ENCODE data around the gene HTR2C. TPM values are rescaled to one million over a fixed set of nuclear protein-coding genes. Genes with fewer than 3 reads are reported as not detected.

The HTR2C gene
- total RNA-seq, 1 experiment from 2014 or later, result 1.5 TPM

- H3K79me1 ChIP-seq (ENCODE audit: insufficient read depth, low read depth, low read length, poor library complexity, severe bottlenecking), result no peaks in the 10 kb centered on the region
- H3K9me3 ChIP-seq (ENCODE audit: control insufficient read depth, low read depth, low read length), result no peaks in the 10 kb centered on the region
- H3K56ac ChIP-seq (ENCODE audit: insufficient read length, low read depth, low read length), result no peak overlapping the region
- H3K18ac ChIP-seq (ENCODE audit: insufficient read length, low read depth, low read length), result no peak overlapping the region
- DNase-seq, result no peak
- Mint-ChIP-seq H3K27me3 (ENCODE audit: low read depth) (no peaks in the 10 kb centered on the region), H3K36me3 (ENCODE audit: insufficient read depth in 1 of 3, low read depth in 3 of 3) (peaks cover 0 to 1% (median under 1%) of the 10 kb centered on the region in 3 experiments; a peak in 2 of 7 replicates), H3K27ac (no peak overlapping the region), H3K4me1 (peaks cover 4 to 5% of the 10 kb centered on the region in 2 experiments; a peak in 3 of 4 replicates), H3K4me3 (no peak overlapping the region), H3K9me3 (peaks cover 0 to 3% of the 10 kb centered on the region in 2 experiments; a peak in 3 of 5 replicates)
- no peaks in the 10 kb centered on the region for H3K23me2 ChIP-seq (ENCODE audit: insufficient read length, low read depth, low read length, poor library complexity, severe bottlenecking)
- H4K91ac ChIP-seq (ENCODE audit: insufficient read length, low read depth, low read length), result no peak overlapping the region
- H4K20me1 ChIP-seq (ENCODE audit: control insufficient read depth, insufficient read depth, insufficient read length), result no peaks in the 10 kb centered on the region
- H2BK15ac ChIP-seq (ENCODE audit: low read depth, low read length), result no peak overlapping the region
- no peak overlapping the region for H3K27ac ChIP-seq (ENCODE audit: insufficient read length, low read depth, low read length)
- no peak overlapping the region for H2BK5ac ChIP-seq (ENCODE audit: insufficient read length, low read length)
- H3K23ac ChIP-seq (ENCODE audit: insufficient read length, low read depth, low read length), result no peak overlapping the region
- H2BK120ac ChIP-seq (ENCODE audit: low read depth, low read length, poor library complexity, severe bottlenecking), result no peak overlapping the region
- H4K8ac ChIP-seq (replicated peaks; ENCODE audit: insufficient read length, low read depth, low read length), result no peak overlapping the region
- H4K5ac ChIP-seq (ENCODE audit: insufficient read length, low read depth, low read length), result no peak overlapping the region
- no peaks in the 10 kb centered on the region for H3K4me1 ChIP-seq (ENCODE audit: insufficient read depth, low read length)
- no CpG with 5 or more reads among the region's 1 CpG for WGBS (ENCODE audit: extremely low coverage, insufficient read length, low lambda C conversion rate)
- H3K4ac ChIP-seq (ENCODE audit: low read depth, low read length), result no peak overlapping the region
- H3K79me2 ChIP-seq (ENCODE audit: insufficient read depth, low read length), result no peaks in the 10 kb centered on the region
- H2AFZ ChIP-seq (ENCODE audit: low read length), result no peak overlapping the region
- H2BK20ac ChIP-seq (ENCODE audit: low read depth, low read length, poor library complexity, severe bottlenecking), result no peak overlapping the region
- no peak overlapping the region for H3T11ph ChIP-seq (ENCODE audit: low read length)
- no peak overlapping the region for H2AK5ac ChIP-seq (ENCODE audit: insufficient read length, low read length)
- H3K9ac ChIP-seq (ENCODE audit: extremely low read depth, insufficient read length, low read length), result no peak overlapping the region
- no peaks in the 10 kb centered on the region for H3K27me3 ChIP-seq (ENCODE audit: insufficient read depth, low read length)
- no peak overlapping the region for H2BK12ac ChIP-seq (ENCODE audit: insufficient read length, low read depth, low read length)
- H3K4me2 ChIP-seq (ENCODE audit: insufficient read depth, insufficient read length, low read length), result no peak overlapping the region
- TF ChIP-seq CTCF (conservative IDR thresholded peaks at IDR 0.05), result no peak
- H3K14ac ChIP-seq (ENCODE audit: insufficient read depth, low read length), result no peak overlapping the region
Observed at GRCh38 chrX:114842181-114842580, 258.3 kb downstream of the HTR2C start.

Data from H9 (cell line).